SK-N-SH treated with all-trans-retinoic acid at 6 μM for 48 hours (cell line): ENCODE results near the gene KCTD14.

ENCODE experiments used
- CREB5 ChIP-seq: fragments of 250-450 bp; sonication (Bioruptor Pico); IDR thresholded peaks from 2 replicates; pipeline ENCODE4 v1.5.1; 2020; ENCODE audit warnings: low read depth, mild to moderate bottlenecking, moderate library complexity
- CSDC2 ChIP-seq: fragments of 250-450 bp; sonication (Bioruptor Pico); IDR thresholded peaks from 2 replicates; pipeline ENCODE4 v1.5.0; 2020; ENCODE audit warnings: mild to moderate bottlenecking, moderate library complexity

DNA sequence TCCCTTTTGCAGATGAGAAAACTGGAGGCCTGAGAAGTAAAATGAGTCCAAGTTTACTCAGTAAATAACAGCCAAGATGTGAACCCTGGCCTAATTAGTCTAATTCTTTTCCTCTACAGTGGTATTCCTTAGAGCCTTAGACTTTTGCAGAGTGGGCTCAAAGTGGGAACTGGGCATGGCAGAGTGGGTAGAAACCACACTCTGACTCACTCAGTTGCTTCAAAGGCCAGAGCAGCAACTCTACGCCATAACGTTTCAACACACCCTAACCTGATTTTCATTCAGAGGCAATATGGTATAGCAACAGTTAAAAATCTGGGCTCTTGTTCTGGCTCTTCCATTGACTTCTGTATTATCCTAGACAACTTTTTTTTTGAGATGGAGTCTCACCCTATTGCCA, 43.4 kb upstream of the KCTD14 start:
- no peak for TF ChIP-seq CREB5 (CRISPR knock-in tag)
- TF ChIP-seq CSDC2 = no peak
